HCEC 1CT (cell line): ENCODE measurements around the gene CEP83.
A peak's percentile ranks its signal among the peaks of the same experiment; 100 is the strongest.
"Not testable (repeated sequence)": the region's sequence is repeated elsewhere in the genome, so short reads cannot be mapped to it uniquely, and the experiment has no call there.

Experiments used
- DNase-seq: peaks from one replicate; pipeline ENCODE4 v3.0.0-alpha.2; 2017

Gene CEP83

DNA sequence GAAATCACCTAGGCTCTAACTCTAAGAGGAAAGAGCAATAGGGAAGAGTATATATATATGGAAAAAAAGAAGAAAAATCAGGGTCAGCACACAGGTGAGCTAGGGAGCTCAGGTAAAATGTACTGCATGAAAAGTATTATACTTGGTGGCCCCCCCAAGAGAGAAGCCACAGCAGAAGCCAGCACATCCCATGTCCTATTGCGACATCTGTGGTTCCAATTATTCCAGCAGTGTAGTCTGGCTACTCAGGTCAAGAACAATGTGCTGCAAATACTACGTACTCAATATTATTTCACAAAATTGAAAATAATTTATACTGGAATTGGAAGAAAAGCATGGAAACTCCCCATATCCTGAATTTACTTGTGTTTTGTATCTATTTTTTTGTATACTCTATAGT, 85.5 kb downstream of the CEP83 start:
- no peak for DNase-seq

DNA sequence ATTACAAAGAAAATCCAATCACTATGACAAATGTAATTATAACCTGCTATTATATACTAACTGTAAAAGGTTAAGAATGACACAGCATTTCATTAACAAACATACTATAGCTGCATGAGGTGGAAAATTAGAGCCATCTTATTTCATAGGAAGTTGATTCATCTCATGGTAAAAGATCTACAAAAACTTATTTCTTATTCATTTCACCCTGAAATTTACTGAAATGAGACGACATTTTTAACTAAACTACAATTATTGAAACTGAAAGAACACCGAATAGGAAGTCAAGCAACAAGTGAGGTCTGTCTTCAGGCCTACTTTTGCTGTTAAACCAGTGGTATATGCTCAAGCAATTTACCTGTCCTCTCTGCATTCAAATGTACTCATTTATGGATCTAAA, 87.2 kb downstream of the CEP83 start:
- DNase-seq = no peak

DNA sequence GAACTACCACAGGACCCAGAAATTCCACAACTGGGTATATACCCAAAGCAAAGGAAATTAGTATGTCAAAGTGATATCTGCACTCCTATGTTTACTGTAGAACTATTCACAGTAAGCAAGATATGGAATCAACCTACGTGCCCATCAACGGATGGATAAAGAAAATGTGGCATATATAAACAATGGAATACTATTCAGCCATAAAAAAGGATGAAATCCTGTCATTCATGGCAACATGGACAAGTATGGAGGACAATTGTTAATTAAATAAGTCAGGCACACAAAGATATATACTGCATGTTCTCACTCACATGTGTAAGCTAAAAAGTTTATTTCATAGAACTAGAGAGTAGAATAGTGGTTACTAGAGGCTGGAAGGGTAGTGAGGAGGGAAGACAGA, 97.0 kb downstream of the CEP83 start:
- no peak for DNase-seq

DNA sequence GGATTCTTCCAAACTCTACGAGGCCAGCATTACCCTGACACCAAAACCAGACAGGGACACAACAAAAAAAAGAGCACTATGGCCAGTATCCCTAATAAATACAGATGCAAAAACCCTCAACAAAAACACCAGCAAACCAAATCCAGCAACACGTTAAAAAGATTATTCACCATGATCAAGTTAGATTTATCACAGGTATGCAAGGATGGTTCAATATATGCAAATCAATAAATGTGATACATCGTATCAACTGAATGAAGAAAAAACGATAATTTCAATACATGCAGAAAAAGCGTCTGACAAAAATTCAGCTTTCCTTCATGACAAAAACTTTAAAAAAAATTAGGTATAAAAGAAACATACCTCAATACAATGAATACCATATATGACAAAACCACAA, 99.9 kb downstream of the CEP83 start:
- no peak for DNase-seq

DNA sequence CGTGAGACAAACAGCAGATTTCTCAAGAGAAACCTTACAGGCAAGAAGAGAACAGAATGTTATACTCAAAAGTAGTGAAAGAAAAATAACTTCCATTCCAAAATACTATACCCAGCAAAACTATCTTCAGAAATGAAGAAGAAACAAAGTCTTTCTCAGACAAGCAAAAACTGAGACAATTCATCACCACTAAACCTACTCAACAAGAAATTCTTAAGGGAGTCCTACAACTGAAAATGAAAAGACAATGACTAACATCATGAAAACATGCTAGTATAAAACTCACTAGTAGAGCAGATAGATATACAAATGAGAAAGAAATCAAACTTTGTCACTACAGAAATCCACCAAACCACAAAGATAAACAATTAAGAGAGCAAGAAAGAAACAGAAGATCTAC, 106.5 kb downstream of the CEP83 start:
- no peak for DNase-seq

- DNase-seq = no peak
These were observed 119.1 kb downstream of the CEP83 start for GRCh38 chr12:94340573-94340972.

- DNase-seq = no peak
These were observed 121.5 kb downstream of the CEP83 start for GRCh38 chr12:94338006-94338794.

GRCh38 chr12:94336211-94336925, 123.3 kb downstream of the CEP83 start:
- peak; percentile 47 for DNase-seq

DNA sequence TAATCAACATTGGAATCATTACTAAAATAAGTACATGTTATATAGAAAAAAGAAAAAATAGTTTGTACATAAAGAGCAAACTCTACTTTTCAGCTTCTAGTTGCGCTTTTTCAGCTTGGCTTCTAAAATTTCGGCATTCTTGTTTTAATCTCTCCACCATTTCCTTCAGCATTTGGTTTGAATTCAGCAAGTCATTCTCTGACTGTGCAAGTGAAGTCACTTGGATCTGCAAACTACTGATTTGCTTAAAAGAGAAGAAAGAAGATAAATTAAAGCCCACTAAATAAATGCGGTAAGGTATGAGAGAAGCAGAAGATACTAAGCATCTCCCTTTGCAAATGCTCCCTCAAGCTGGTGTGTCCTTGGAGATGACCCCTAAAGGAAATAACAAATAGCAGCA, 126.3 kb downstream of the CEP83 start:
- no peak for DNase-seq

DNA sequence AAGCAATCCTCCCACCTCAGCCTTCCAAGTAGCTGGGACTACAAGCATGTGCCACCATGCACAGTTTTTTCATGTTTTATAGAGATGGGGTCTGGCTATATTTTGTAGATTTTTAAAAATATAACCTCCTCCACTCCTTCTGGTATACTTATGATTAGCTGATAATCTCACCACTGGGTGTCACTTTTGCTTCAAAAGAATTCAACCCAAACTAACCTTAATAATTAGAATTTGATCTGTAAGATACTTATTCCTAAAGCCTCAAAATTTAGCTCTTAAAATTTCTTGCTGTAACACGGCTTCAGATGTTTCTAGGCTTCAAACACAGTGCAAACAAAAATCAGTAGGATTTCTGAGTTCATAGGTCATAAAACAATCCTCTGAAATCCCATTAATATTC, 130.3 kb downstream of the CEP83 start:
- peak; percentile 7 for DNase-seq

DNA sequence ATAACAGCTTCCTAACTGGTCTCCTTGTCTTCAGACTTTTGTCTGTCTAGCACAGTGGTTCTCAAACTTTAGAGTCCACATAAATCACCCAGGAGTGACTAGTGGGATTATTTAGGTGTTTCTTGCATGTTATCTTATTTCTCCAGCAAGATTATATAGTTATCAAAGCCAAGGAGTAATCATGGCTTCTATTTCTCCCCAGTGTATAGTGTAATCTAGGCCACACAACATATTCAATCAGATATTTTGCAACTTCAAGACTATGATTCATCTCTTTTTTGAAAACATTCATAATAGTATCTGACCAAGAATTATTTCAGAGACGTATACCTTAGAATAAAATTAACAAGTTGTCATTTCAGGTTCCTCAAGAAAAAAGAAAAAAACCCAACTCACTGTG, 131.9 kb downstream of the CEP83 start:
- DNase-seq = peak; percentile 14

- peak; percentile 70 for DNase-seq
These were observed 132.9 kb downstream of the CEP83 start for GRCh38 chr12:94326727-94327126.

DNA sequence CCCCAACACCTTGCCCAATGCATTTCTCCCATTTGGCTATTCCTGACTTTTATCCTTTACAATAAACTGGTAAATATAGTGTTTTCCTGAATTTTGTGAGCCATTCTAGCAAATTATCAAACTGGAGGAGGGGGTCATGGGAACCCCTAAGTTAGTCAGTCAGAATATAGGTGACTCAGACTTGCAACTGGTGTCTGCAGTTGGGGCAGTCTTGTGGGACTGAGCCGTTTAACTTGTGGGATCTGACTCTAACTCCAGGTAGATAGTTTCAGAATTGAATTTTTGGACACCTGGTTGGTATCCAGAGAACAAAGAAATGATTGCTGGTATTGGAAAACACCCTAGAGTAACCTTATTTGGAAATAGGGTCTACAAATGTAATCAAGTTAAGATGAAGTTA, 133.4 kb downstream of the CEP83 start:
- no peak for DNase-seq

- DNase-seq = no peak
These were observed 137.3 kb downstream of the CEP83 start for GRCh38 chr12:94322346-94322745.

DNA sequence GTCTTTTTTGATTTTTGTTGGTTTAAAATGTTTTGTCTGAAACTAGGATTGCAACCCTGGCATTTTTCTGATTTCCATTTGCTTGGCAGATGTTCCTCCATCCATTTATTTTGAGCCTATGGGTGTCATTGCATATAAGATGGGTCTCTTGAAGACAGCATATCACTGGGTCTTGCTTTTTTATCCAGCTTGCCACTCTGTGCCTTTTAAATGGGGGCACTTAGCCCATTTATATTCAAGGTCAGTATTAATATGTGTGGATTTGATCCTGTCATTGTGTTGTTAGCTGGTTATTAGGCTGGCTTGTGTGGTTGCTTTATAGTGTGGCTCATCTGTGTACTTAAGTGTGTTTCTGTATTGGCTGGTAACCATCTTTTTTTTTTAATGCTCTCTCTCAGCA, 139.6 kb downstream of the CEP83 start:
- no peak for DNase-seq

DNA sequence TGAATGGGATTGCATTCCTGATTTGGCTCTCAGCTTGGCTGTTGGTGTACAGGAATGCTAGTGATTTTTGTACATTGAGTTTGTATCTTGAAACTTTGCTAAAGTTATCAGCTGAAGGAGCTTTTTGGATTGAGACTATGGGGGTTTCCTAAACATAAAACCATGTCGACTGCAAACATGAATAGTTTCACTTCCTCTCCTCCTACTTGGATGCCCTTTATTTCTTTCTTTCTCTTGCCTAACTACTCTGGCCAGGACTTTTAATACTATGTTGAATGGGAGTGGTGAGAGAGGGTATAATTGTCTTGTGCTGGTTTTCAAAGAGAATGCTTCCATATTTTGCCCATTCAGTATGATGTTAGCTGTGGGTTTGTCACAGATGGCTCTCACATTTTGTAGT, 141.5 kb downstream of the CEP83 start:
- DNase-seq = no peak

GRCh38 chr12:94316600-94316999, 143.1 kb downstream of the CEP83 start:
- DNase-seq = not testable (repeated sequence)

- DNase-seq = no peak
These were observed 147.3 kb downstream of the CEP83 start for GRCh38 chr12:94312378-94312777.

DNA sequence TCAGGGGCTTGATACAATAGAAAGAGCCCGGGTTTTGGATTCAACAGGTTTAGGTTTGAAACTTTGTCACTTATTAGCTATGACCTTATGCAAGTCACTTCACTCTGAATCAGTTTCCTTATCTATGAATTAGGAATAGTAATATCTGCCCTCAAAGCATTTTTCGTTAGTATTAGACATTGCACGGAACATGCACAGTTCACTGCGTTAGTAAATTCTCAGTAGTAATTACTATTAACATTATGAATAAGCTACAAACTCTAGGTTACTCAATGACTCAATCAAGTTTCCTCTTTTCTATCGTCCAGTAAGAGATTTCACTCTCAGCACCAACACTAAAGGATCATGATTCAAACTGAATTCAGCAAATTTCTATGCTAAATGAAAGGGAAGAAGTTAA, 150.3 kb downstream of the CEP83 start:
- DNase-seq = no peak

GRCh38 chr12:94308612-94309011, 151.1 kb downstream of the CEP83 start:
- no peak for DNase-seq

GRCh38 chr12:94305130-94305957, 154.3 kb downstream of the CEP83 start:
- no peak for DNase-seq

DNA sequence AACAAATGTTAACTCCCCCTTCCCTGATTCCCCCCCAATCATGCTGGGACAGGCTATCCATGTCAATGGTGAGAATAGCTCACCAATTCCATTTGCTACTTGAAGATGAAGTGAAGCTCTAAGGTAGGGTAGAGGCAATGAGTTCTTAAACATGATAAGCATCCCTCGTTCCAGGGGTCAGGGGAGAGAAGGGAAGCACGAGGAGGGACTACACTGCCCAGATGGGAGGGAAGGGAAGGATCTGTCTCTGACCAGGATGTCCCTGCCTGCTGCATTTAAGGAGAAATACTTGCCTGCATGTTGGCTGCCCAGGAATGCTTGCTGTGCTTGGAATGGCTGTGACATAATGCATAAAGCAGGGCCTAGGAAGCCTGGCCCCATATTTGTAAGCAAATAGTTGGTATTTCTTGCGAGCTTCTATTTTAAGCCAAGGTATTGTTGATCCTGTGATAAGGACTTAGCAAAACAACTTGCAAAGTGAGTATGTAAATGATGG, 155.1 kb downstream of the CEP83 start:
- DNase-seq = no peak

DNA sequence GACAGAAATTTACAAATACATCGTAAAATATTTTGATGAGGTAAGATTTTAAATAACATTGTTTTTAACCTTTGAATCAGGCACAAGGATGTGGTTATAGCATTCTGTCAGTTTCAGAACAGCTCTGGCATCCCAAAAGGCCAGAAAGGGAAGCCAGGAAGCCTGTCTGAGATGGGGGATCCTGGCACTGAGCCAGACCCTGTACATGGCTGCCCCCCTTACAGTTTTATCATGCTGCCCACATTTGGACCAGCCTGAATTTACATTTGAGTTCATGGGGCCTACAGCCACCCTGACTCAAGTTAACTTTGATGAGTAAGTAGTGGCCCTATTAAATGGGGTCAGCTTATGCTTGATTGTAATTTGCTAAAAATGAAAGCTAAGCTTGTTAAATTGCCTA, 155.7 kb downstream of the CEP83 start:
- DNase-seq = no peak

- DNase-seq = no peak
These were observed 159.8 kb downstream of the CEP83 start for GRCh38 chr12:94299846-94300245.
